ENCODE data around the gene CXCL14.

CXCL14 gene

GRCh38 chr5:135547590-135548254 lies 31.1 kb downstream of the CXCL14 start:
- no peaks in the 10 kb centered on the region for H3K79me2 ChIP-seq (ENCODE audit: insufficient read depth, low read length)
- H3K9ac ChIP-seq (ENCODE audit: low read depth, low read length): no peak overlapping the region
- peaks cover 43% of the 10 kb centered on the region for H3K27me3 ChIP-seq (ENCODE audit: insufficient read depth, low read length, poor library complexity)
- H3K9me3 ChIP-seq (ENCODE audit: insufficient read depth, low read length, severe bottlenecking): no peaks in the 10 kb centered on the region
- H3K27ac ChIP-seq (ENCODE audit: low read length): no peak overlapping the region
- no peaks in the 10 kb centered on the region for H3K36me3 ChIP-seq (ENCODE audit: insufficient read depth, low read length)
- H3K4me2 ChIP-seq (ENCODE audit: insufficient read depth, low read length): no peak overlapping the region
- no peak overlapping the region for H3K4me3 ChIP-seq (ENCODE audit: low read depth in 1 of 2, low read length in 2 of 2)
- H2AFZ ChIP-seq (ENCODE audit: low read depth, low read length): no peak overlapping the region
- no peaks in the 10 kb centered on the region for H3K4me1 ChIP-seq (ENCODE audit: insufficient read depth, low read length)
- TF ChIP-seq EZH2 (IDR thresholded peaks at IDR 0.05; ENCODE audit: borderline replicate concordance, low read depth, low read length, severe bottlenecking): no peak
- no peak for TF ChIP-seq CTCF (IDR thresholded peaks at IDR 0.05; ENCODE audit: borderline replicate concordance, extremely low read depth, low read length, poor library complexity, severe bottlenecking)
- ATAC-seq (ENCODE audit: insufficient read depth, low read depth): peak; percentile 50; the same call in 1 of the 3 replicates
- DNase-seq: no peak
- H4K20me1 ChIP-seq (ENCODE audit: insufficient read depth, low read length): peaks cover 10% of the 10 kb centered on the region; the same call in 1 of the 2 replicates

GRCh38 chr5:135546912-135547311 lies 31.9 kb downstream of the CXCL14 start:
- H4K20me1 ChIP-seq (ENCODE audit: insufficient read depth, low read length): peaks cover 10% of the 10 kb centered on the region; the same call in 1 of the 2 replicates
- DNase-seq: no peak
- H3K9ac ChIP-seq (ENCODE audit: low read depth, low read length): no peak overlapping the region
- no peaks in the 10 kb centered on the region for H3K79me2 ChIP-seq (ENCODE audit: insufficient read depth, low read length)
- H3K4me3 ChIP-seq (ENCODE audit: low read depth in 1 of 2, low read length in 2 of 2): no peak overlapping the region
- peaks cover 48% of the 10 kb centered on the region for H3K27me3 ChIP-seq (ENCODE audit: insufficient read depth, low read length, poor library complexity)
- no peak overlapping the region for H3K4me2 ChIP-seq (ENCODE audit: insufficient read depth, low read length)
- TF ChIP-seq EZH2 (IDR thresholded peaks at IDR 0.05; ENCODE audit: borderline replicate concordance, low read depth, low read length, severe bottlenecking) (no peak), CTCF (IDR thresholded peaks at IDR 0.05; ENCODE audit: borderline replicate concordance, extremely low read depth, low read length, poor library complexity, severe bottlenecking) (no peak)
- no peaks in the 10 kb centered on the region for H3K36me3 ChIP-seq (ENCODE audit: insufficient read depth, low read length)
- no peak for ATAC-seq (ENCODE audit: insufficient read depth, low read depth)
- H3K4me1 ChIP-seq (ENCODE audit: insufficient read depth, low read length): no peaks in the 10 kb centered on the region
- no peaks in the 10 kb centered on the region for H3K9me3 ChIP-seq (ENCODE audit: insufficient read depth, low read length, severe bottlenecking)
- H3K27ac ChIP-seq (ENCODE audit: low read length): no peak overlapping the region
- H2AFZ ChIP-seq (ENCODE audit: low read depth, low read length): no peak overlapping the region

- Histone ChIP-seq H3K4me1 (ENCODE audit: insufficient read depth, low read length) (no peaks in the 10 kb centered on the region), H2AFZ (ENCODE audit: low read depth, low read length) (no peak overlapping the region), H3K9ac (ENCODE audit: low read depth, low read length) (no peak overlapping the region), H3K27me3 (ENCODE audit: insufficient read depth, low read length, poor library complexity) (peaks cover 56% of the 10 kb centered on the region), H3K79me2 (ENCODE audit: insufficient read depth, low read length) (no peaks in the 10 kb centered on the region), H3K36me3 (ENCODE audit: insufficient read depth, low read length) (no peaks in the 10 kb centered on the region), H3K4me2 (ENCODE audit: insufficient read depth, low read length) (no peak overlapping the region), H3K9me3 (ENCODE audit: insufficient read depth, low read length, severe bottlenecking) (no peaks in the 10 kb centered on the region), H4K20me1 (ENCODE audit: insufficient read depth, low read length) (peaks cover 10% of the 10 kb centered on the region; the same call in 1 of the 2 replicates), H3K27ac (ENCODE audit: low read length) (no peak overlapping the region), H3K4me3 (ENCODE audit: low read depth in 1 of 2, low read length in 2 of 2) (no peak overlapping the region)
- DNase-seq: no peak
- TF ChIP-seq CTCF (IDR thresholded peaks at IDR 0.05; ENCODE audit: borderline replicate concordance, extremely low read depth, low read length, poor library complexity, severe bottlenecking): no peak
- TF ChIP-seq EZH2 (IDR thresholded peaks at IDR 0.05; ENCODE audit: borderline replicate concordance, low read depth, low read length, severe bottlenecking): no peak
- ATAC-seq (ENCODE audit: insufficient read depth, low read depth): no peak
Observed at GRCh38 chr5:135546101-135546500, 32.7 kb downstream of the CXCL14 start.

Measured in DND-41 (cell line).